ENCODE data around the gene DDX20. TPM values are rescaled to one million over a fixed set of nuclear protein-coding genes. Genes with fewer than 3 reads are reported as not detected.

DDX20 gene
- total and polyA plus RNA-seq, 2 of the 8 experiments (the other 6 are each of a cell fraction or from before 2014, with no cell fraction given) = 7.5 to 24.7 TPM

DNA sequence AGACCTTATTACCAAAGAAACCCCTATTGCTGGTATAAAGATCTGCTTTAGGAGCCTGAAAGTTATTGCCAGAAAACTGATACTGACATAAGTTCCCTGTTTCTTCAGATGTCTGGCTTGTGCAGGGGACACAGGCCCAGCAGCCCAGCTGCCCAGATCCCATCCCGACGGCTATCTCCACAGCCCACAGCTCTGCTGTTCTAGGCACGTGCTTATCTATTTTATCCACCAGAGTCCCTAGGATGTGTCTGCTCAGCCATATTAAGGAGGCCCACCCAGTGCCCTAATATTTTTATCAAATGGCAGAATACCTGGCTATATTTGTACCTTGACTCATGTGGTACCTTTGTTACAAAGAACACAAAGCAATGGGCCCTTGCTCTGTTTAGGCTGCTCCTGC is 58.9 kb downstream of the DDX20 start (continued):
- TF ChIP-seq, protein P1, sequence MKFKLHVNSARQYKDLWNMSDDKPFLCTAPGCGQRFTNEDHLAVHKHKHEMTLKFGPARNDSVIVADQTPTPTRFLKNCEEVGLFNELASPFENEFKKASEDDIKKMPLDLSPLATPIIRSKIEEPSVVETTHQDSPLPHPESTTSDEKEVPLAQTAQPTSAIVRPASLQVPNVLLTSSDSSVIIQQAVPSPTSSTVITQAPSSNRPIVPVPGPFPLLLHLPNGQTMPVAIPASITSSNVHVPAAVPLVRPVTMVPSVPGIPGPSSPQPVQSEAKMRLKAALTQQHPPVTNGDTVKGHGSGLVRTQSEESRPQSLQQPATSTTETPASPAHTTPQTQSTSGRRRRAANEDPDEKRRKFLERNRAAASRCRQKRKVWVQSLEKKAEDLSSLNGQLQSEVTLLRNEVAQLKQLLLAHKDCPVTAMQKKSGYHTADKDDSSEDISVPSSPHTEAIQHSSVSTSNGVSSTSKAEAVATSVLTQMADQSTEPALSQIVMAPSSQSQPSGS (IDR thresholded peaks at IDR 0.05; ENCODE audit: low read length) = no peak
- TF ChIP-seq ATF3 (IDR thresholded peaks at IDR 0.05; ENCODE audit: insufficient read depth, low read depth, low read length) (no peak), RXRA (IDR thresholded peaks at IDR 0.05; ENCODE audit: insufficient read depth, low read depth, low read length) (no peak), MAFK (IDR thresholded peaks at IDR 0.05; ENCODE audit: low read depth, low read length) (no peak), RBBP5 (IDR thresholded peaks at IDR 0.05; ENCODE audit: borderline replicate concordance, low read depth, low read length) (no peak), NRF1 (IDR thresholded peaks at IDR 0.05; ENCODE audit: low read depth, low read length) (no peak), RFX5 (IDR thresholded peaks at IDR 0.05; ENCODE audit: borderline replicate concordance, low read depth, low read length) (no peak), SRF (IDR thresholded peaks at IDR 0.05; ENCODE audit: low read depth, low read length) (no peak)

Small RNA genes within 50 kb of the gene (small RNA-seq; reads per million reads assigned to genes)
- gene INKA2 (ENCODE audit: insufficient read depth) = 0.69 reads per million

Other genes starting within 250 kb of the DDX20 start
- 30.6 and 35.8 TPM in 2 replicates for gene RAP1A, start 136.1 kb upstream of the DDX20 start, total RNA-seq (2021; fragmentation: NEBNext Ultra II Directional; extraction: Animal tissue kit (Norgen Biotek cat#: 25700))
- gene RAP1A, start 136.1 kb upstream of the DDX20 start, polyA plus RNA-seq (2011; rRNA removed) = 5.3 and 10.9 TPM in 2 replicates
- 10.9 and 11.5 TPM in 2 replicates for gene INKA2, start 16.5 kb upstream of the DDX20 start, total RNA-seq (2021; fragmentation: NEBNext Ultra II Directional; extraction: Animal tissue kit (Norgen Biotek cat#: 25700))
- gene INKA2, start 16.5 kb upstream of the DDX20 start, polyA plus RNA-seq (2011; rRNA removed) = 4.2 and 5.7 TPM in 2 replicates
- gene KCND3, start 233.8 kb downstream of the DDX20 start, total RNA-seq (2021; fragmentation: NEBNext Ultra II Directional; extraction: Animal tissue kit (Norgen Biotek cat#: 25700)) = 0.48 and 0.61 TPM in 2 replicates
- 0.14 and 0.22 TPM in 2 replicates for gene KCND3, start 233.8 kb downstream of the DDX20 start, polyA plus RNA-seq (2011; rRNA removed)